Erythroblast (primary cell): ENCODE results near the gene TIMM13.

Source experiments
- GATA1 ChIP-seq: IDR thresholded peaks from 2 replicates; pipeline ENCODE4 v1.6.1; 2011; ENCODE audit warnings: low read depth, mild to moderate bottlenecking, control low read depth, low read length, moderate library complexity
- POLR2A ChIP-seq: IDR thresholded peaks from 2 replicates; pipeline ENCODE4 v1.6.1; 2011; ENCODE audit warnings: mild to moderate bottlenecking, low read length

GRCh38 chr19:2443116-2443784 is 15.9 kb upstream of the TIMM13 start:
- no peak for TF ChIP-seq POLR2A
- no peak for TF ChIP-seq GATA1
